Skeletal muscle satellite cell (primary cell): ENCODE measurements around the gene BCAS3. TPM values are rescaled to one million over a fixed set of nuclear protein-coding genes. Genes with fewer than 3 reads are reported as not detected.

Experiments used
- H3K27me3 ChIP-seq: 2 replicates; pipeline ENCODE4 v1.7.0; 2013; ENCODE audit warnings: low read length; ENCODE audit not compliant: control insufficient read depth, insufficient read depth
- H3K36me3 ChIP-seq: 2 replicates; pipeline ENCODE4 v1.7.0; 2013; ENCODE audit warnings: mild to moderate bottlenecking, control low read depth, low read length; ENCODE audit not compliant: insufficient read depth
- H3K4me1 ChIP-seq: 2 replicates; pipeline ENCODE4 v1.7.0; 2013; ENCODE audit warnings: low read length; ENCODE audit not compliant: control insufficient read depth, insufficient read depth
- H3K4me2 ChIP-seq: 2 replicates; pipeline ENCODE4 v1.7.0; 2013; ENCODE audit warnings: mild to moderate bottlenecking, low read length
- H3K4me3 ChIP-seq: 2 replicates; pipeline ENCODE4 v1.7.0; 2013; ENCODE audit warnings: low read length
- H3K9ac ChIP-seq: 2 replicates; pipeline ENCODE4 v1.7.0; 2013; ENCODE audit warnings: mild to moderate bottlenecking, low read depth, low read length, moderate library complexity
- H3K9me3 ChIP-seq: replicated peaks from 2 replicates; pipeline ENCODE4 v1.7.0; 2013; ENCODE audit warnings: mild to moderate bottlenecking, control low read depth, low read length
- total RNA-seq: library from RNA; depleted of rRNA; stranded (reverse); fragments of >200 nt; gene quantifications from 2 replicates; pipeline ENCODE4 v1.2.3, GENCODE V29; 2012; rRNA removed

The BCAS3 gene
- total RNA-seq, result 7.1 and 9.2 TPM in 2 replicates

DNA sequence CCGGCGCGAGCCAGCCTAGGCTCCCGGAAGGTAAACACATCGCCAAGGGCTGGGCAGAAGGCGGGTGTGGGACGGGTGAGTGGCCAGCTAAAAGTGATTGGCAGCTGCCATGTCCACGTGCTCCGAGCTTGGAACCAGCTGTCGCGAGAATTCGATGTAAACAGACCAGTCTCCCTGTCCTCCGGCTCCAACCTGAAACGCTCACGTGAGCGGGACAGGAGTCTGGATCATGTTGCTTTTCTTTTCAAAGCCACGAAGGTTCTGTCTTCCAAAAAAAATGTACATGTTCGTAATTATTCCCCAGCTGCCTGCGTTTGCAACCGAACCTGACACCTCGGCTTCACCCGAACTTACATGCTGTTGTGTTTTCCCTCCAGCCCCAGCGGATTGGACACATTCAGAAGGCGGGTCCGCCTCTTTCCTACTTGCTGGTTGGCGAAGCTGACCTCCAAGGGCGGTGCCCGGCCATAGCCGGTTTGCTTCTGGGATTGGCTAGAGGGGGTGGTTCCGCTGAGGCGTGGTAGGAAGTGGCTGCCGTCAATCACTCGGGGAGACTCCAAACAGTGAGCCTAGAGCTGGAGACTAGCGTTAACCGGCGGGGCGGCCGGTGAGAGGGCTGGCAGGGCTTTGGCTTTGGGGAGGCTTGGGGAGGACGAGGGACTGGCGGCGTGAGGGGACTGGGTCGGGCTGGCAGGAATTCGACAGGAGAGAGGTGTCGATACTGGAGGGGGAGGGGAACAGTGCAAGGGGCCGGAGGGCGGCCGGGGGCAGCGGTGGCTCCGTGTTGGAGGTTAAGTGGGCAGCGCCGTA, at the start of gene BCAS3:
BCAS3 (plus strand) TSS at position 544 of the 810 bp plus-strand sequence.
- Histone ChIP-seq H3K4me2 (peak within 1 kb of the TSS; percentile 85), H3K4me3 (peak within 1 kb of the TSS; percentile 83), H3K27me3 (no peaks in the 10 kb centered on the region), H3K36me3 (no peaks in the 10 kb centered on the region), H3K9me3 (no peaks in the 10 kb centered on the region), H3K9ac (peak within 1 kb of the TSS; percentile 86), H3K4me1 (peaks cover 4% of the 10 kb centered on the region)

DNA sequence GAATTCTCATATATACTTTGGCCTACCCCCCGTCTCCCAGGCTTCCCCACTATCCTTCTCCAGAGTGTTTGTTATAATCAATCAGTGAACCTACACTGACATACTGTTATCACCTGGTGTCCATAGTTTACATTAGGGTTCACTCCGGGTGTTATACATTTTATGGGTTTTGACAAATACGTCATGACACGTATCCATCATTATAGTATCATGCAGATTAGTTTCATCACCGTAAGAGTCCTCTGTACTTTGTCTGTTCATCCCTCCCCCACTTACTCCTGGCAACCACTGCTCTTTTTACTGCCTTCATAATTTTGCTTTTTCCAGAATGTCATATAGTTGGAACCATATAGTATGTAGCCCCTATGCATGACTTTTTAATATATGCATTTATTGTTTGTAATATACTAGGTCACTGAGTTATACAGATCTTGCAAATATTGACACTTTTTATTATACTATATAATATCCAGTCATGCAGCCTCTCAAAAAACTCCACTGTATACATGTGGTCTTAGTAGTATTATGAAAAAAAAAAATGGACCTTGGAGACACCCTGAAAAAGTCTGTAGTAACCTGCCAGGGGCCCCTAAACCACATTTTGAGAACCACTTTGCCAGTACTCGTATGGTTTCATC, 49.3 kb upstream of the BCAS3 start:
- Histone ChIP-seq H3K27me3 (no peaks in the 10 kb centered on the region), H3K36me3 (no peaks in the 10 kb centered on the region), H3K4me3 (no peak overlapping the region), H3K9me3 (no peaks in the 10 kb centered on the region), H3K4me1 (peaks cover 8% of the 10 kb centered on the region), H3K9ac (no peak overlapping the region), H3K4me2 (no peak overlapping the region)

DNA sequence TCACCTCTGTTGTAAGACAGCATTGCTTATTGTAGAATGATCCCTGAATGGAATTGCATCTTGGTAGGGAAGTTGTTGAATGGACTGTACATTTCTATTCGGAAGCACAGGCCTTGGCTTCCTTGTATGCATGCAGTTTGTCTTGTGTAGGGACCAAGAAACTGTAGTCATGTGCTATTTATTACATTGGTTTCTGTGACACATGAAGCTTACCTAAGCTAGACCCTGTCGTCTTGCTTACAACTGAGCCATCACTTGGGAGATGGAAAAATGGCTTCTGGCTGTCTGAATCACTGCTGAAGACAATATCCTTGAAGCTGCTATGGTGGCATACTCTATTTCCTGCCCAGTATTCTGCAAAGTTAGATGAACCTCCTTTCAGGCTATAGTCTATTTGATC, 48.5 kb upstream of the BCAS3 start:
- no peaks in the 10 kb centered on the region for H3K36me3 ChIP-seq
- no peaks in the 10 kb centered on the region for H3K9me3 ChIP-seq
- H3K27me3 ChIP-seq, result no peaks in the 10 kb centered on the region

DNA sequence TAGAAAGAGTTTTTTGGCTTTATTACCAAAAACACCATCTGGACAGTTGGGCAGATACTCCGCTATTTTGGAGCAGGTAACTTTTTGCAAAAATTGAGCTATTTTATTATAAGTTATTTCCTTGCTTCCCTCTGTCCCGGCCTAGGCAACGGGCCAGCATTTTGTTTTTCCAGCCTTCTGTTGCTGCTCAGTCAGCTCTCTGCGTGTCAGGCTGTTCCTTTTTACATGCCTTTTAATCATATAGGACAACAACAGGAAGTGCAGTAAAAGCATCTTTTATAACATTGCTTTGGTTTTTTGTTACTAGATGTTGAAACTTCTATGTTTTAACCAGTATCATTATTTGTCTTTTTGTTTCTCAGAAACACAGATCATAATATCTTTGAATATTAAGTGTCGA, 47.3 kb upstream of the BCAS3 start:
- no peak overlapping the region for H3K9ac ChIP-seq
- H3K4me3 ChIP-seq, result no peak overlapping the region
- no peaks in the 10 kb centered on the region for H3K9me3 ChIP-seq

More for the DNA sequence above, 48.5 kb upstream of the BCAS3 start:
- no peak overlapping the region for H3K4me3 ChIP-seq
- H3K9ac ChIP-seq, result no peak overlapping the region
- no peak overlapping the region for H3K4me2 ChIP-seq
- H3K4me1 ChIP-seq, result peaks cover 8% of the 10 kb centered on the region

GRCh38 chr17:60631119-60631518, 46.5 kb upstream of the BCAS3 start:
- Histone ChIP-seq H3K4me1 (peaks cover 8% of the 10 kb centered on the region), H3K27me3 (no peaks in the 10 kb centered on the region), H3K4me2 (no peak overlapping the region), H3K36me3 (peaks cover 3% of the 10 kb centered on the region), H3K9me3 (no peaks in the 10 kb centered on the region), H3K4me3 (no peak overlapping the region), H3K9ac (no peak overlapping the region)

More for the DNA sequence above, 47.3 kb upstream of the BCAS3 start:
- no peaks in the 10 kb centered on the region for H3K36me3 ChIP-seq
- no peak overlapping the region for H3K4me2 ChIP-seq
- H3K4me1 ChIP-seq, result peaks cover 8% of the 10 kb centered on the region
- H3K27me3 ChIP-seq, result no peaks in the 10 kb centered on the region

- Histone ChIP-seq H3K36me3 (peaks cover 11% of the 10 kb centered on the region), H3K9ac (no peak overlapping the region), H3K27me3 (no peaks in the 10 kb centered on the region), H3K4me2 (no peak overlapping the region), H3K4me3 (no peak overlapping the region), H3K4me1 (peaks cover 5% of the 10 kb centered on the region), H3K9me3 (no peaks in the 10 kb centered on the region)
Measured at GRCh38 chr17:60637683-60638082, 40.0 kb upstream of the BCAS3 start.

DNA sequence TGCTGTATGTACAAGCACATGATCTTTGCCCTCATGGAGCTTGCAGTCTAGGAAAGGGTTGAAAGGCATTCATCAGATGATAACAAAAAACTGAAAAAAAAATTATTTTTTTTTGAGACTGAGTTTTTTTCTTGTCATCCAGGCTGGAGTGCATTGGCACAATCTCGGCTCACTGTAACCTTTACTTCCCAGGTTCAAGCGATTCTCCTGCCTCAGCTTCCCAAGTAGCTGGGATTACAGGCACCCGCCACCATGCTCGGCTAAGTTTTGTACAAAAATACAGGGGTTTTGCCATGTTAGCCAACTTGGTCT, 38.7 kb upstream of the BCAS3 start:
- Histone ChIP-seq H3K4me2 (no peak overlapping the region), H3K9me3 (no peaks in the 10 kb centered on the region), H3K4me3 (no peak overlapping the region), H3K27me3 (no peaks in the 10 kb centered on the region), H3K9ac (no peak overlapping the region), H3K36me3 (peaks cover 11% of the 10 kb centered on the region), H3K4me1 (peaks cover 5% of the 10 kb centered on the region)

GRCh38 chr17:60640503-60640902, 37.1 kb upstream of the BCAS3 start:
- peaks cover 5% of the 10 kb centered on the region for H3K4me1 ChIP-seq
- H3K4me2 ChIP-seq, result no peak overlapping the region
- H3K9me3 ChIP-seq, result no peaks in the 10 kb centered on the region
- no peak overlapping the region for H3K9ac ChIP-seq
- peaks cover 11% of the 10 kb centered on the region for H3K36me3 ChIP-seq
- no peak overlapping the region for H3K4me3 ChIP-seq
- no peaks in the 10 kb centered on the region for H3K27me3 ChIP-seq

GRCh38 chr17:60641126-60641525, 36.5 kb upstream of the BCAS3 start:
- Histone ChIP-seq H3K36me3 (peaks cover 8% of the 10 kb centered on the region), H3K9ac (no peak overlapping the region), H3K9me3 (no peaks in the 10 kb centered on the region), H3K4me2 (no peak overlapping the region), H3K4me1 (peaks cover 5% of the 10 kb centered on the region), H3K4me3 (no peak overlapping the region), H3K27me3 (no peaks in the 10 kb centered on the region)

- no peak overlapping the region for H3K4me2 ChIP-seq
- peaks cover 5% of the 10 kb centered on the region for H3K4me1 ChIP-seq
- no peaks in the 10 kb centered on the region for H3K27me3 ChIP-seq
- peaks cover 8% of the 10 kb centered on the region for H3K36me3 ChIP-seq
- no peak overlapping the region for H3K4me3 ChIP-seq
- no peak overlapping the region for H3K9ac ChIP-seq
- no peaks in the 10 kb centered on the region for H3K9me3 ChIP-seq
Measured at GRCh38 chr17:60641810-60642220, 35.8 kb upstream of the BCAS3 start.

GRCh38 chr17:60645918-60646523, 31.6 kb upstream of the BCAS3 start:
- H3K9me3 ChIP-seq, result no peaks in the 10 kb centered on the region
- no peak overlapping the region for H3K4me3 ChIP-seq
- H3K9ac ChIP-seq, result no peak overlapping the region
- H3K4me2 ChIP-seq, result no peak overlapping the region
- H3K4me1 ChIP-seq, result peaks cover 5% of the 10 kb centered on the region
- H3K27me3 ChIP-seq, result no peaks in the 10 kb centered on the region
- peaks cover 7% of the 10 kb centered on the region for H3K36me3 ChIP-seq
